Measurements from ENCODE around the gene ABCF1.

GRCh38 chr6:30583921-30584320 lies 12.7 kb downstream of the ABCF1 start:
- no peak for TF ChIP-seq CTCF (IDR thresholded peaks at IDR 0.05; ENCODE audit: borderline replicate concordance, extremely low read depth, low read length, poor library complexity, severe bottlenecking)
- no peak for TF ChIP-seq EZH2 (IDR thresholded peaks at IDR 0.05; ENCODE audit: borderline replicate concordance, low read depth, low read length, severe bottlenecking)

All from DND-41 (cell line).